ENCODE measurements around the gene ACSL3.

Gene ACSL3

DNA sequence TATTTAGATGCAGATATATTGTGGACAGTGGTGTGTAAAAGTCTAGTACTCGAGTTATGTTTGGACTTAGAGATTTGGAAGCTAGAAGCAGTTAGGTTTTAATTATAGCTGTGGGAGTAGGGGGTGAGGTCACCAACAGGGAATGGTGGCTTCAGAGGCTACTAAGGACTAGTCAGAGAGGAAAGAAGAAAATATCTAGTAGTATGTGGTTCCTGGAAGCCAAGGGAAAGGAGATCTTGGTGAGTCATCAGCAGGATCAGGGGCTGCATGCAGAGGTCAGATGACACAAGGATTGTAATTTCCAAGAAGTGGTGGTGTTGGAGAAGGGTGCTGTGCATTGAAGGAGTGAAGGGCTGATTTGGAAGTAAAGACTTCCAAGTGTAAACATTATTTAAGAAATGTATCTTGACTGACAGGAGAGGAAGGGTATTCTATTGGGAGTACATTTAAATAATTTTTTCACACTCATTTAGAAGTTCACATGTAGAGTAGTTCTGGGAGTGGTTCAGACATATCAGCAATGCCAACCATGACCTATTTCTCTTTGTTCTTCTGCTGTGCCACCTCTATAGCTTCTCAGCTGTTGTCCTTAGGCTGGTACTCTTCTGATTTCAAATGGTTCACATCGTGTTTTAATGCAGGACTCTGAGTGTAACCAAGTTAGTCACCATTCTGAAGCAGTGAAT lies 59.1 kb downstream of the ACSL3 start:
- TF ChIP-seq EZH2 (IDR thresholded peaks at IDR 0.05; ENCODE audit: borderline replicate concordance, low read length), result no peak
- TF ChIP-seq, protein P1, sequence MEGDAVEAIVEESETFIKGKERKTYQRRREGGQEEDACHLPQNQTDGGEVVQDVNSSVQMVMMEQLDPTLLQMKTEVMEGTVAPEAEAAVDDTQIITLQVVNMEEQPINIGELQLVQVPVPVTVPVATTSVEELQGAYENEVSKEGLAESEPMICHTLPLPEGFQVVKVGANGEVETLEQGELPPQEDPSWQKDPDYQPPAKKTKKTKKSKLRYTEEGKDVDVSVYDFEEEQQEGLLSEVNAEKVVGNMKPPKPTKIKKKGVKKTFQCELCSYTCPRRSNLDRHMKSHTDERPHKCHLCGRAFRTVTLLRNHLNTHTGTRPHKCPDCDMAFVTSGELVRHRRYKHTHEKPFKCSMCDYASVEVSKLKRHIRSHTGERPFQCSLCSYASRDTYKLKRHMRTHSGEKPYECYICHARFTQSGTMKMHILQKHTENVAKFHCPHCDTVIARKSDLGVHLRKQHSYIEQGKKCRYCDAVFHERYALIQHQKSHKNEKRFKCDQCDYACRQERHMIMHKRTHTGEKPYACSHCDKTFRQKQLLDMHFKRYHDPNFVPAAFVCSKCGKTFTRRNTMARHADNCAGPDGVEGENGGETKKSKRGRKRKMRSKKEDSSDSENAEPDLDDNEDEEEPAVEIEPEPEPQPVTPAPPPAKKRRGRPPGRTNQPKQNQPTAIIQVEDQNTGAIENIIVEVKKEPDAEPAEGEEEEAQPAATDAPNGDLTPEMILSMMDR (IDR thresholded peaks at IDR 0.05; ENCODE audit: low read length), result no peak
- no peak overlapping the region for H3K4me2 ChIP-seq (ENCODE audit: low read length)
- H3K9me3 ChIP-seq (ENCODE audit: low read length), result no peaks in the 10 kb centered on the region
- no peaks in the 10 kb centered on the region for H3K9me2 ChIP-seq (ENCODE audit: low read depth, low read length)
- H3K4me3 ChIP-seq (ENCODE audit: low read depth, low read length, poor library complexity, severe bottlenecking), result no peak overlapping the region
- no peaks in the 10 kb centered on the region for H3K27me3 ChIP-seq (ENCODE audit: insufficient read depth, low read length)
- no peaks in the 10 kb centered on the region for H4K20me1 ChIP-seq (ENCODE audit: insufficient read depth, low read length)
- H2AFZ ChIP-seq (ENCODE audit: low read length), result no peak overlapping the region
- H3K27ac ChIP-seq (ENCODE audit: low read depth, low read length, poor library complexity, severe bottlenecking), result no peak overlapping the region
- H3K9ac ChIP-seq (ENCODE audit: low read length), result no peak overlapping the region
- peaks cover 2% of the 10 kb centered on the region for H3K4me1 ChIP-seq (ENCODE audit: insufficient read depth, low read length, severe bottlenecking)
- peaks cover 58% of the 10 kb centered on the region for H3K36me3 ChIP-seq (ENCODE audit: insufficient read depth, low read length)
- no peaks in the 10 kb centered on the region for H3F3A ChIP-seq (ENCODE audit: insufficient read depth, low read length)
- H3K79me2 ChIP-seq (ENCODE audit: insufficient read depth, low read length), result no peaks in the 10 kb centered on the region

DNA sequence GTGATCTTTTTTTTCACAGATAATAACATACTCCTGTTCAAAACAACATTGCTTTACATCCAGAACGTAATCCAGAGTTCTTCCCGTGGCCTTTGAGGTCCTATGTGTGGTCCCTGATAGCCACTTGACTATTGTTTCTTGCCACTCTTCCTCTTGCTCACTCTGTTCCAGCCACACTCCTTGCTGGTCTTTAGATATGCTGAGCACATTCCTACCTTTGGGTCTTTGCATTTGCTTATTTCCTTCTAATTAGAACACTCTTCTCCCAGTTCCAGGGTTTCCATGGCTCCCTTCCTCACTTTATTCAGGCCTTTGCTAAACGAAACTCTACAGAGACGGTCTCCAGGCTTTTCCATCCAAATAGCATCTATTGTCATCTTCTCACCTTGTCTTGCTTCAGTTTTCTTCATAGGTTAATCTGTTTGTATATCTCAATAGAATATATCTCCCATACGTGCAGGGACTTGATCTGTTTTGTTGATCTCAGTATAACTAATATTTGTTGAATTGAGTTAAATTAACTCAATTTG lies 59.9 kb downstream of the ACSL3 start:
- H3K9me2 ChIP-seq (ENCODE audit: low read depth, low read length), result no peaks in the 10 kb centered on the region
- no peaks in the 10 kb centered on the region for H3K9me3 ChIP-seq (ENCODE audit: low read length)
- H2AFZ ChIP-seq (ENCODE audit: low read length), result no peak overlapping the region
- no peak overlapping the region for H3K4me2 ChIP-seq (ENCODE audit: low read length)
- H4K20me1 ChIP-seq (ENCODE audit: insufficient read depth, low read length), result no peaks in the 10 kb centered on the region
- peaks cover 58% of the 10 kb centered on the region for H3K36me3 ChIP-seq (ENCODE audit: insufficient read depth, low read length)
- H3K4me3 ChIP-seq (ENCODE audit: low read depth, low read length, poor library complexity, severe bottlenecking), result no peak overlapping the region
- no peak for TF ChIP-seq EZH2 (IDR thresholded peaks at IDR 0.05; ENCODE audit: borderline replicate concordance, low read length)
- TF ChIP-seq, protein P1 (IDR thresholded peaks at IDR 0.05; ENCODE audit: low read length), result no peak
- H3F3A ChIP-seq (ENCODE audit: insufficient read depth, low read length), result no peaks in the 10 kb centered on the region
- H3K9ac ChIP-seq (ENCODE audit: low read length), result no peak overlapping the region
- no peak overlapping the region for H3K27ac ChIP-seq (ENCODE audit: low read depth, low read length, poor library complexity, severe bottlenecking)
- no peaks in the 10 kb centered on the region for H3K4me1 ChIP-seq (ENCODE audit: insufficient read depth, low read length, severe bottlenecking)
- H3K79me2 ChIP-seq (ENCODE audit: insufficient read depth, low read length), result no peaks in the 10 kb centered on the region
- H3K27me3 ChIP-seq (ENCODE audit: insufficient read depth, low read length), result no peaks in the 10 kb centered on the region

DNA sequence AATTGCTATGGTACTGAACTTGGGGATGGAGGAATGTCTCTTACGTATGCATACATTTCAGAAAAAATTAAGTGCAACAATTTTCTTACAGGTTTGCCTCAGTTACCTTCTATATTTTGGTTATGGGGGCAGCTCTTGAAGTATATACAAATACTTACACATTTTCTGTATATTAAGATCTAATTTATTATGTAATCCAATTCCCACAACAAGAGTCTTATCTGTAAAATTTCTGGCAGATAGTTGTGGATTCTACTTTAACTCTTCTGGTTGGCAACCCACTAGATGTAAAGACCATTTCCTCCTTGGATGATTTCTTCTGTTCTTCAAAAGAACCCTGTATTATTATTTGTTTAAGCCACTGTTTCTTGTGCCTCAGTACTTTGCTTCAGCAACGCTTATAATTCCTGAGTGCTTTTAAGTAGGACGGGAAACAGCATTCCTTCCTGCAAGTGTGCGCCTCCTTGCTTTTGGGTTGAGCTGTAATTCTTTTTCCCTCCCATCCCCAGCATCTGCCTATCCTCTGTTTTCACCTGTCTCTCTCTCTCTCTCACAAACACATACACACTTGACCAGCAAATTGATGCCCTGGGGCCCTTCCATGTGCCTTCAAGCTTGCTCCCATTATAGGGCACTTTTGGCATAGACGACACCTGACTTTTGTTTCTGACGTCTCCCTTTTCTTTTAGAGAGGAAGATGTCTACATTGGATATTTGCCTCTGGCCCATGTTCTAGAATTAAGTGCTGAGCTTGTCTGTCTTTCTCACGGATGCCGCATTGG lies 61.4 kb downstream of the ACSL3 start:
- no peaks in the 10 kb centered on the region for H3K79me2 ChIP-seq (ENCODE audit: insufficient read depth, low read length)
- no peaks in the 10 kb centered on the region for H3F3A ChIP-seq (ENCODE audit: insufficient read depth, low read length)
- H3K27ac ChIP-seq (ENCODE audit: low read depth, low read length, poor library complexity, severe bottlenecking), result no peak overlapping the region
- no peaks in the 10 kb centered on the region for H4K20me1 ChIP-seq (ENCODE audit: insufficient read depth, low read length)
- no peak overlapping the region for H3K9ac ChIP-seq (ENCODE audit: low read length)
- no peak overlapping the region for H2AFZ ChIP-seq (ENCODE audit: low read length)
- no peak overlapping the region for H3K4me3 ChIP-seq (ENCODE audit: low read depth, low read length, poor library complexity, severe bottlenecking)
- TF ChIP-seq, protein P1 (IDR thresholded peaks at IDR 0.05; ENCODE audit: low read length), result no peak
- TF ChIP-seq EZH2 (IDR thresholded peaks at IDR 0.05; ENCODE audit: borderline replicate concordance, low read length), result no peak
- H3K36me3 ChIP-seq (ENCODE audit: insufficient read depth, low read length), result peaks cover 62% of the 10 kb centered on the region
- H3K9me2 ChIP-seq (ENCODE audit: low read depth, low read length), result no peaks in the 10 kb centered on the region
- H3K4me1 ChIP-seq (ENCODE audit: insufficient read depth, low read length, severe bottlenecking), result no peaks in the 10 kb centered on the region
- H3K27me3 ChIP-seq (ENCODE audit: insufficient read depth, low read length), result no peaks in the 10 kb centered on the region
- no peaks in the 10 kb centered on the region for H3K9me3 ChIP-seq (ENCODE audit: low read length)
- no peak overlapping the region for H3K4me2 ChIP-seq (ENCODE audit: low read length)
